PC-9 (cell line): Measurements from ENCODE around the gene TUBGCP4. TPM values are rescaled to one million over a fixed set of nuclear protein-coding genes. Genes with fewer than 3 reads are reported as not detected.

Experiments used
- BruUV-seq: library from RNA; stranded (reverse); fragments of 400-500 nt; replicated peaks from 2 replicates; lab custom pipeline; 2021; lab: Mats Ljungman, UMichigan
- CTCF ChIA-PET: fragments of 300-600 bp; sonication (Branson Sonifier 250); formaldehyde crosslinking; loops from one replicate; lab custom pipeline; 2022; ENCODE audit warnings: antibody characterized with exemption; lab: Charles Lee
- POLR2A ChIA-PET: fragments of 300-600 bp; sonication (Branson Sonifier 250); formaldehyde crosslinking; loops from one replicate; lab custom pipeline; 2022; ENCODE audit warnings: antibody characterized with exemption; ENCODE audit not compliant: unreplicated experiment; lab: Charles Lee
- DNase-seq, 2 experiments: peaks; one replicate each; pipeline versions ENCODE4 v3.0.0 to v3.0.0-alpha.2; 2015 to 2022; ENCODE audit warnings: mixed read lengths in 1 of 2
- H2AFZ ChIP-seq: fragments of 200-600 bp; sonication (generic); 2 replicates; pipeline ENCODE4 v1.8.1; 2017; ENCODE audit warnings: antibody characterized with exemption
- H3F3A ChIP-seq: fragments of 200-600 bp; sonication (generic); 2 replicates; pipeline ENCODE4 v1.8.1; 2017; ENCODE audit warnings: antibody characterized with exemption, mild to moderate bottlenecking, low read depth; ENCODE audit not compliant: insufficient read depth
- H3K27ac ChIP-seq: fragments of 200-600 bp; sonication (generic); 2 replicates; pipeline ENCODE4 v1.6.1; 2016; ENCODE audit warnings: mixed run types
- H3K27me3 ChIP-seq: fragments of 200-600 bp; sonication (generic); 2 replicates; pipeline ENCODE4 v1.6.1; 2016; ENCODE audit warnings: low read depth, mixed run types; ENCODE audit not compliant: insufficient read depth
- H3K36me3 ChIP-seq: fragments of 200-600 bp; sonication (generic); 2 replicates; pipeline ENCODE4 v1.6.1; 2016; ENCODE audit warnings: low read depth, mixed run types
- H3K4me1 ChIP-seq: fragments of 200-600 bp; sonication (generic); replicated peaks from 2 replicates; pipeline ENCODE4 v1.6.1; 2016; ENCODE audit warnings: mixed run types; ENCODE audit not compliant: insufficient read depth
- H3K4me2 ChIP-seq: fragments of 200-600 bp; sonication (generic); 2 replicates; pipeline ENCODE4 v1.6.1; 2017; ENCODE audit warnings: mixed run types
- H3K4me3 ChIP-seq: fragments of 200-600 bp; sonication (generic); 2 replicates; pipeline ENCODE4 v1.6.1; 2016; ENCODE audit warnings: mixed run types
- H3K79me2 ChIP-seq: fragments of 200-600 bp; sonication (generic); 2 replicates; pipeline ENCODE4 v1.6.1; 2017; ENCODE audit warnings: low read depth, mixed run types
- H3K9me2 ChIP-seq: fragments of 200-600 bp; sonication (generic); 2 replicates; pipeline ENCODE4 v1.8.1; 2017; ENCODE audit warnings: mild to moderate bottlenecking; ENCODE audit not compliant: insufficient read depth
- H3K9me3 ChIP-seq: fragments of 200-600 bp; sonication (generic); 2 replicates; pipeline ENCODE4 v1.8.1; 2016; ENCODE audit warnings: low read depth; ENCODE audit not compliant: insufficient read depth
- H4K20me1 ChIP-seq: fragments of 200-600 bp; sonication (generic); 2 replicates; pipeline ENCODE4 v1.8.1; 2017; ENCODE audit not compliant: insufficient read depth
- CTCF ChIP-seq: fragments of 200-600 bp; sonication (generic); conservative IDR thresholded peaks from 2 replicates; pipeline ENCODE4 v1.6.1; 2017; ENCODE audit warnings: mixed run types, antibody characterized with exemption, mild to moderate bottlenecking, moderate library complexity
- EZH2 ChIP-seq: fragments of 200-600 bp; sonication (generic); IDR thresholded peaks from 2 replicates; pipeline ENCODE4 v1.8.0; 2017; ENCODE audit warnings: antibody characterized with exemption, low read depth
- intact Hi-C: fragments of 100-400 bp; cut with micrococcal nuclease; formaldehyde crosslinking; loops from one replicate; pipeline ENCODE4 v1.10.0; 2022; ENCODE audit not compliant: unreplicated experiment
- total RNA-seq: library from RNA; stranded (reverse); gene quantifications from 2 replicates; pipeline ENCODE4 v1.2.3, GENCODE V29; 2021

The TUBGCP4 gene
- total RNA-seq, 1 experiment from 2014 or later: 30.8 TPM

- H3K4me1 ChIP-seq: no peaks in the 10 kb centered on the region
- no peak overlapping the region for H3K4me3 ChIP-seq
- intact Hi-C loops: no loop called here
- TF ChIP-seq EZH2: no peak
- TF ChIP-seq CTCF: no peak
- H3K27me3 ChIP-seq: no peaks in the 10 kb centered on the region
- no peak overlapping the region for H2AFZ ChIP-seq
- DNase-seq: no peak
- H4K20me1 ChIP-seq: no peaks in the 10 kb centered on the region
- no peak overlapping the region for H3K27ac ChIP-seq
- no peak overlapping the region for H3K4me2 ChIP-seq
- no peaks in the 10 kb centered on the region; the same call in 1 of the 2 replicates for H3F3A ChIP-seq
- H3K9me2 ChIP-seq: no peaks in the 10 kb centered on the region
- POLR2A ChIA-PET: no interaction called here
- BruUV-seq: no TSS peak
- CTCF ChIA-PET: no interaction called here
- no peaks in the 10 kb centered on the region for H3K9me3 ChIP-seq
- no peaks in the 10 kb centered on the region for H3K79me2 ChIP-seq
- peaks cover 5% of the 10 kb centered on the region; the same call in 1 of the 2 replicates for H3K36me3 ChIP-seq
These were observed 43.3 kb downstream of the TUBGCP4 start for GRCh38 chr15:43414196-43414595.

- no peak for TF ChIP-seq EZH2
- TF ChIP-seq CTCF: no peak
- intact Hi-C loops: no loop called here
- Histone ChIP-seq H3K4me3 (no peak overlapping the region), H3F3A (no peaks in the 10 kb centered on the region), H3K9me2 (no peaks in the 10 kb centered on the region), H3K27ac (no peak overlapping the region), H3K4me2 (no peak overlapping the region), H3K9me3 (no peaks in the 10 kb centered on the region), H3K36me3 (no peaks in the 10 kb centered on the region; the same call in 1 of the 2 replicates), H3K4me1 (no peaks in the 10 kb centered on the region), H4K20me1 (no peaks in the 10 kb centered on the region), H3K27me3 (no peaks in the 10 kb centered on the region), H3K79me2 (no peaks in the 10 kb centered on the region), H2AFZ (no peak overlapping the region)
- ChIA-PET POLR2A (no interaction called here), CTCF (no interaction called here)
- DNase-seq: no peak
- BruUV-seq: no TSS peak
These were observed 49.5 kb downstream of the TUBGCP4 start for GRCh38 chr15:43420435-43420834.

GRCh38 chr15:43420876-43421275 lies 50.0 kb downstream of the TUBGCP4 start:
- H3K27me3 ChIP-seq: no peaks in the 10 kb centered on the region
- no peak overlapping the region for H3K27ac ChIP-seq
- H3K4me1 ChIP-seq: no peaks in the 10 kb centered on the region
- H3F3A ChIP-seq: no peaks in the 10 kb centered on the region
- no peak for DNase-seq
- no peak overlapping the region for H3K4me2 ChIP-seq
- no peak overlapping the region for H2AFZ ChIP-seq
- H3K9me2 ChIP-seq: no peaks in the 10 kb centered on the region
- no peak overlapping the region for H3K4me3 ChIP-seq
- no peaks in the 10 kb centered on the region for H3K9me3 ChIP-seq
- POLR2A ChIA-PET: no interaction called here
- no TSS peak for BruUV-seq
- intact Hi-C loops: no loop called here
- CTCF ChIA-PET: no interaction called here
- no peaks in the 10 kb centered on the region for H4K20me1 ChIP-seq
- no peaks in the 10 kb centered on the region for H3K79me2 ChIP-seq
- no peaks in the 10 kb centered on the region; the same call in 1 of the 2 replicates for H3K36me3 ChIP-seq
- TF ChIP-seq EZH2 (no peak), CTCF (no peak)
